CD4-positive, alpha-beta T cell treated with Interleukin-15 for 4 hours (primary cell): ENCODE results near the gene PPDPF.

Source experiments
- DNase-seq: peaks from one replicate; pipeline ENCODE4 v3.0.0-alpha.2; 2020; ENCODE audit warnings: low spot score

Gene PPDPF

GRCh38 chr20:63538204-63539091 lies 17.9 kb downstream of the PPDPF start:
- DNase-seq: peak; percentile 52

DNA sequence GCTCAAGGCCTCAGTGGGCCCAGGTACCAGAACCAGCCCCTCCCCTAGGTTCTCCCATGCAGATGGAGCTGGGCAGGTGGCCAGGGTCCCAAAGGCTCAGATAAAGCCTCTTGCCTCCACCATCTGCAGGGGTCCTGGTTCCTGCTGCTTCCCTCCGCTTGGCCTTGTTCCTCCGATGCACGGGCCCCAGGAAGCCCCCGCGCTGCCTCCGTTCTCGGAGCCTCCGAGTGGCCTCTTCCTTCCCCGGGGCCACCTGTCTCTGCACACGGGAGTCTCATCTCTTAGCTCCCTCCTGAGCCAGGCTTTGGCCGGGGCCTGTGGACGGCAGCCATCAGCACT lies 18.5 kb downstream of the PPDPF start:
- no peak for DNase-seq

GRCh38 chr20:63539441-63540370 lies 19.1 kb downstream of the PPDPF start:
- no peak for DNase-seq

DNA sequence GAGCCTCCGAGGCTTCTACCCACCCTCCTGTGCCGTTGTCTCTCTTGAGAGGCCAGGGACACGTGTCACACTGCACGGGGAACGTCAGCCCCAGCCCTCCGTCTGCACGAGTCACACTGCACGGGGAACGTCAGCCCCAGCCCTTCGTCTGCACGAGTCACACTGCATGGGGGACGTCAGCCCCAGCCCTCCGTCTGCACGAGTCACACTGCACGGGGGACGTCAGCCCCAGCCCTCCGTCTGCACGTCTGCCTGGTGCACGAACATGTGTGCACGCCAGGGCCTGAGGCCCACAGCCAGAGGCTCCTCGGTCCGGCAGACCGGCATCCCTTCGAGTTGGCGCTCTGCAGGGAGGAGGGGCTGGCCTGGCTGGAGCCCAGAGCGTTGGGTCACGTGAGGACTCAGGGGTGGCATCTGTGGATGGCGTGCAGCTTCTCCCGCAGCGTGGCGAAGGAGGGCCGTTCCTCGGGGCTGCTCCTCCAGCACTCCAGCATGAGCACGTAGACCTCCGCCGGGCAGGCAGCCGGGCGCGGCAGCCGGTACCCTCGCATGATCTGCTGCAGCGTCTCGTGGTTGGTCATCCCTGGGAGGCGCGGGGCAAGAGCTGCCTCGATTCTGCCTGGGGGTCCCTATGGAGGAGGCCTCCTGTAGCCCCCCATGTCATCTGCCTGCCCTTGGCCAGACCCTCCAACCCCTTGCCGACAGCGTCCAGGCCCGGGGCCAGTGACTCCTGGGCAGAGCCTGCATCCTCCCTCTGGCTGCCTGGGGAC lies 20.0 kb downstream of the PPDPF start:
- DNase-seq: no peak

- DNase-seq: no peak
These were observed 20.8 kb downstream of the PPDPF start for GRCh38 chr20:63541371-63541770.

GRCh38 chr20:63542031-63542559 lies 21.5 kb downstream of the PPDPF start:
- DNase-seq: no peak

GRCh38 chr20:63542696-63543095 lies 22.1 kb downstream of the PPDPF start:
- DNase-seq: no peak

- DNase-seq: no peak
These were observed 22.6 kb downstream of the PPDPF start for GRCh38 chr20:63543131-63543530.

GRCh38 chr20:63543733-63544132 lies 23.2 kb downstream of the PPDPF start:
- no peak for DNase-seq

DNA sequence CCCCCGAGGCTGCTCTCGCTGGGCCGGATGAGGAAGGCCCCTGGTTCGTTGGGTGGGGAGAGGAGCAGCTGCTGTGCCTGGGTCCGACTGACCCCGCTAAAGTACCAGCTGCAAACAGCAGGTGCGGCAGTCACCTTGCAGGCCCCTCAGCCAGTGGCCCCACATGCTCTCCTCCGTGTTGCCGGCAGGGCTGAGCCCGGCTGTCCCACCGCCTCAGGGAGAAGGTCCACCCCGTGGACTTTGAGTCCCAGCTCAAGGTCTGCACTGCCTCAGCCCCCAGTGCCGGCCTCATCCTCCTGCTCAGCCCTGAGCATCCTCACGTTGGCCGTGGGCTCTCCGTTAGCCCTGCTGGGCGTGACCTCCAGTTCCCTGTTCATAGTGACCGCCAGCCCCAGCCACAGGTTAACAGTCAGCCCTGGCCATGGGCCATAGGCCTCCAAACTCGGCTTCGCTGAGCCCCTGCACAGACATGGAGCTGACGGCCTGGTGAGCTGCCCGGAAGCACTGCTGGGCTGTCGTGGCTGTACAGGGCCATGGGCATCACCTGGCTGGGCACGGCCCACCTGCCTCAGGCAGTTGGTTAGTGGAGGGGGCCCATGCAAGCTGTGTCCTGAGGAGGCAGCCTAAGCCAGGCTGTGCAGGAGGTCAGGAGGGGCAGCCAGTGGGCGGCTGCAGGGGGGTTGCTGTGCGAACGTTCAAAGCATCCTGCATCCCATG lies 23.8 kb downstream of the PPDPF start:
- DNase-seq: no peak

GRCh38 chr20:63544958-63545516 lies 24.5 kb downstream of the PPDPF start:
- DNase-seq: no peak

- DNase-seq: no peak
These were observed 25.2 kb downstream of the PPDPF start for GRCh38 chr20:63545814-63546213.

- no peak for DNase-seq
These were observed 25.8 kb downstream of the PPDPF start for GRCh38 chr20:63546256-63546955.

DNA sequence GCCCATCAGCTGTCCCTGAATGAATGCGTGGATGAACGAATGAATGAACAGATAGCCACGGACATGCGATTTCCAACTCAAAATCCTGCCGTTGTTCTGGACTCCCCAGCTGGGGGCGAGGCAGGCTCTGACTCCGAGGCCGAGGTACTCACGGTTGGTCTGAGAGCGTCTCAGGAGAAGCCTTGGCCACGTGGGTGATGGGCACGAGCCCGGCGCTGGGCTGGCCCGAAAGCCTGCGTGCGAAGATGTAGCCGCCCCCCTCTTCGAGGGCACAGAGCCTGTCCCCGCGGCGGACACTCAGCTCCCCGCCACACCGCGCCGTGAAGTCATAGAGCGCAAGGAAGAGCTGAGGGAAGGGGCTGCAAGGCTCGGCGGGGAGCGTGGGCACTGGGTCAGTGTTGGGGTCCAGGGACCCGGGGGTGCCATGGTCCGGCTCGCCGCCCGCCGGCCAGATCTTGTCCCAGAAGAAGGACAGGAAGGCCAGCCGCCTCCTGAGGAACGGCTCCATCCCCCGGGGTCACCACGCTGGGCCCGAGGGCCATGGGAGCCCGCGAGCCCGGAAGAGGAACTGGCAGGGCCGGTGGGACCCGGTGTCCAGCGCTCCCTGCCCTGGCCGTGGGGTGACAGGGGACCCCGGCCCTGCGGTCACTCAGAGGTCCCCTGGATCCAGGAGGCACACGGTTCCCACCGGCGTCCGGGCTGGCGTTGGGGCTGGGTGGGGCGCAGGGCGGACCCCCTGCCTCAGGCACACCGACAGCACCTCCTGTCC lies 26.6 kb downstream of the PPDPF start:
- no peak for DNase-seq

DNA sequence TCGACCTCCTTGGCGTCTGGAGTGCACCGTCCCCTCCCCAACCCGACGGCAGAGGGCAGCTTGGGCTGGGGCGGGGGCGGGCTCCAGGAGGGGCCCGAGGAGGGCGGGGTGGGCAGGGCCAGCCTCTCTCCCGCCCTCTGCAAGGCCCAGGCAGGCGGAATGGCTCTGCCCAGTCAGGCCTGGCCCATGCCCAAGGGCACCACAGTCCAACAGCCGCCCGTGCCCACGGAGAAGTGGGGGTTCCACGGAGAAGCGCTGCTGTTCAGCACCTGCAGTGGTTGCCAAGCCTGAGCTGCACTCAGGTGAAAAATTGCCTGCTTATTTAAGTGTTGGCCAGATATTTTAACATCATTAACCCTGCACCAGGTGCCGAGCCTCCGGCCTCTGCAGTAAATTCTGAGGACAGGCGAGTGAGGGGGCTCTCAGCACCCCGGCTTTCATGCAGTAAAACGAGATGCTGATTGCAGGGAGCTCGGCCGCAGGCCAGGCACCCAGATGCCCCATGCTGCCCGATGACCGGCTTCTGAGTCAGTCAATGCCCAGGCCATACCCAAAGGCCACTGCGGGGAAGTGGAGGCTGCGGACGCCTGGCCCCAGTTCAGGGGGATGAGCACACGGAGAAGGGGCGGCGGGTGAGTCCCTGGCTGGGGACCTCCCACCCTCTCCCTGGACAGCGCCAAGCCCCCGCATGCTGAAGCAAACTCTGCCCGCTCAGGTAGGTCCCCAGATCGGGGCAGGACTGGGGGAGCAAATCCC lies 27.3 kb downstream of the PPDPF start, which contains the start of gene SRMS:
TSS of gene SRMS (minus strand) at position 25 of the 756 bp plus-strand sequence. CDS start 286 bp downstream, outside the sequence.
- DNase-seq: no peak

DNA sequence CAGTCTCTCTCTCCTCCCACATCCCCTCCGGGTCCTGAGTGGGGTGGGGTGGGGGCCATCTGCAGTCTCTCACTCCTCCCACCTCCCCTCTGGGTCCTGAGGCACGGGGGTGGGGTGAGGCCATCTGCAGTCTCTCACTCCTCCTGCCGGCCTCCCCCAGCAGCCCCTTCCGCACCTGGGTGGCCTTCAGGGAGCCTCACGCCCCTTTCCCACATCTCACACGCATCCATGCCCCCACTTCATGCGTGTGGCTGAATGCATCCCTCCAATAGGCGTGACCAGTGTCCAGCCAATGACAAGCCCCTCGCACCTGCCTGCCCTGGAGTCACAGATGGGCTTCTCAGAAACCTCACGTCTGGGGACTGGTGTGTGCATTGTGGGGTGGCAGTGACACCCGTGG lies 28.0 kb downstream of the PPDPF start:
- no peak for DNase-seq

DNA sequence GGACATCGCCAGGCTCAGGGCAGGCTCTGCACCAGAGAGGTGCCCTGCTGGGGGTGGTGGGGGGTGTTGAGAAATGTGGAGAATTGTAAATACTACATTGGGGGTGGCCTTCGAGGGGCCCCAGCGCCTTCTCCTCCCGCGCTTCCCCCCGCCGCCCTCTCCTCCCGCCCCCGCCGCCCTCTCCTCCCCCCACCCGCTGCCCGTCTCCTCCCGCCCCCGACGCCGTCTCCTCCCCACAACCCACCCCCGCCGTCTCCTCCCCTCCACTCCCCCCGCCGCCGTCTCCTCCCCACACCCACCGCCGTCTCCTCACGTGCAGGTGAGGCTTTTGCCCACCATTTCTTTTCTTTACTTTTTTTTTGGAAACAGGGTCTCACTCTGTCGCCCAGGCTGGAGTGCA lies 28.5 kb downstream of the PPDPF start:
- DNase-seq: no peak

DNA sequence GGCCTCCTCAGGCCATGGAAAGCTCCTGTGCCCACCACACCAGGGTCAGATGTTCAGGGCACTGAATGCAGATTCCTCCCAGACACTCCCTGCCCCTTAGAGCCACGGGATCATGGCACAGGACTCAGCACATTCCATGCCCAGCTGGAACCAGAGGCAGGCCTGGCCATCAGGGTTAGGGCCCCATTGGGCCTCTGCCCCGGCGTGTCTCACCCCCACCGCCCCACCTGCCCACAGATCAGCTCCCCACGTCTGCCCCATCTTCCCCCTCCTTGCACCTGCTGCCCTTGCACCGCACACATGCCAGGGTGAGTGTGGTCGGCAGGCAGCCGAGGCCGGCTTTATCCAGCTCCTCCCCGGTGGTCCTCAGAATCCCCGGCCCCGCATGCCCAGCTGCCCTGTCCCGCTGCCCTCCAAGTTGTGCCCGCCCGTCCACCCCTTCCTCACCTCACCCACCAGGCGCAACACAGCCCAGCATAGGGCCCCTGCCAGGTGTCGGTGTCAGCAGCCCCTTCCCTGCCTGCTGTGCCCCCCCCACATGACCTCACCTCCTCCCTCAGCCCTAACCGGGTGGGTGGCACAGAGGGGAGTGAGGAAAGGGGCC lies 29.2 kb downstream of the PPDPF start:
- DNase-seq: no peak
